K562 (cell line): ENCODE measurements around the gene KCND3. TPM values are rescaled to one million over a fixed set of nuclear protein-coding genes. Genes with fewer than 3 reads are reported as not detected.

Experiments used
- HMG20B ChIP-seq: fragments of 250-450 bp; sonication (Bioruptor Pico); IDR thresholded peaks from 2 replicates; pipeline ENCODE4 v1.5.0; 2021; ENCODE audit warnings: mild to moderate bottlenecking
- NFE2L1 ChIP-seq: fragments of 450-650 bp; IDR thresholded peaks from 2 replicates; pipeline ENCODE4 v1.6.1; 2016; ENCODE audit warnings: missing genetic modification characterization, low read depth, mild to moderate bottlenecking, missing compliant biosample characterization, moderate library complexity, borderline replicate concordance
- SAFB2 ChIP-seq: fragments of 200-400 bp; formaldehyde crosslinking; IDR thresholded peaks from 2 replicates; pipeline ENCODE4 v1.6.1; 2018; ENCODE audit warnings: borderline replicate concordance, low read length, low read depth, moderate library complexity; ENCODE audit not compliant: severe bottlenecking
- SMAD3 ChIP-seq: fragments of 450-650 bp; formaldehyde crosslinking; conservative IDR thresholded peaks from 2 replicates; pipeline ENCODE4 v1.4.0; 2020; ENCODE audit warnings: mild to moderate bottlenecking
- ZBTB17 ChIP-seq: fragments of 450-650 bp; formaldehyde crosslinking; IDR thresholded peaks from 2 replicates; pipeline ENCODE4 v1.4.0; 2020; ENCODE audit warnings: mild to moderate bottlenecking
- polyA plus RNA-seq, 8 experiments: library from polyadenylated mRNA; depleted of rRNA in 4 of 8; stranded (reverse) in 5 of 8; unstranded in 3 of 8; fragments of >200 nt; fragmentation: Nextera tagmentation in 2 of 8; fragmentation: Illumina TruSeq in 1 of 8; extraction: Ambion mirVana in 2 of 8; extraction: Trizol in 1 of 8; gene quantifications; 2 replicates each; pipeline versions ENCODE4 v1.2.1 to v1.2.3, GENCODE V29; 2011 to 2014; ENCODE audit warnings: inconsistent platforms in 1 of 8, missing spikeins in 1 of 8
- total RNA-seq, 7 experiments: library from RNA; depleted of rRNA in 6 of 7; stranded (reverse); fragments of >200 nt in 6 of 7; fragmentation: Illumina TruSeq in 2 of 7; extraction: Trizol in 2 of 7; gene quantifications; 2 replicates each; pipeline versions ENCODE4 v1.2.1 to v1.2.3, GENCODE V29; 2011 to 2021; ENCODE audit warnings: low replicate concordance in 1 of 7
- TF ChIP-seq, protein P1 (sequence below): fragments of 200-800 bp; sonication (Bioruptor generic); IDR thresholded peaks from 2 replicates; pipeline ENCODE4 v1.6.1; 2016; ENCODE audit warnings: missing genetic modification characterization, missing compliant biosample characterization
- TF ChIP-seq, protein P2 (sequence below): fragments of 200-800 bp; sonication (Bioruptor generic); IDR thresholded peaks from 2 replicates; pipeline ENCODE4 v1.6.1; 2017; ENCODE audit warnings: missing genetic modification characterization, missing compliant biosample characterization

Gene KCND3
- total and polyA plus RNA-seq, 9 of the 15 experiments (the other 6 are each of a cell fraction or from before 2014, with no cell fraction given), result not detected

DNA sequence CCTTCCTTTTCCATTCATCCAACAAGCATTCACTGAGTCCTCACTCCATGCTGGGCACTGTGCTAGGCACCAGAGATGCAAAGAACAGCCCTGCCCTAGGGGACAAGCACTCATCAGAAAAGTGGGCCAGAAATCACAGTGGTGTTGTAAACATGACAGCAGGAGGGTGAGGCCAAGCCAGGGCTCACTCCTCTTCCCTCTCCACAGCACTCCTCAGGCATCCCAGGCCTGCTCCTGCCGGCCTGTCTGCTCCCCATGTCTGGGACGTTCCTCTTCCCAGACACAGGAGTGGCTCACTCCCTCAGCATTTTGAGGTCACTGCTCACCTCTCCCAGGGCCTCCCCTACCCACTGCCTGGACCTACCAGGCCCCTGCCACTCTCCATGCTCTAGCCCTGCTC is 61.8 kb downstream of the KCND3 start (continued):
- TF ChIP-seq, protein P1, sequence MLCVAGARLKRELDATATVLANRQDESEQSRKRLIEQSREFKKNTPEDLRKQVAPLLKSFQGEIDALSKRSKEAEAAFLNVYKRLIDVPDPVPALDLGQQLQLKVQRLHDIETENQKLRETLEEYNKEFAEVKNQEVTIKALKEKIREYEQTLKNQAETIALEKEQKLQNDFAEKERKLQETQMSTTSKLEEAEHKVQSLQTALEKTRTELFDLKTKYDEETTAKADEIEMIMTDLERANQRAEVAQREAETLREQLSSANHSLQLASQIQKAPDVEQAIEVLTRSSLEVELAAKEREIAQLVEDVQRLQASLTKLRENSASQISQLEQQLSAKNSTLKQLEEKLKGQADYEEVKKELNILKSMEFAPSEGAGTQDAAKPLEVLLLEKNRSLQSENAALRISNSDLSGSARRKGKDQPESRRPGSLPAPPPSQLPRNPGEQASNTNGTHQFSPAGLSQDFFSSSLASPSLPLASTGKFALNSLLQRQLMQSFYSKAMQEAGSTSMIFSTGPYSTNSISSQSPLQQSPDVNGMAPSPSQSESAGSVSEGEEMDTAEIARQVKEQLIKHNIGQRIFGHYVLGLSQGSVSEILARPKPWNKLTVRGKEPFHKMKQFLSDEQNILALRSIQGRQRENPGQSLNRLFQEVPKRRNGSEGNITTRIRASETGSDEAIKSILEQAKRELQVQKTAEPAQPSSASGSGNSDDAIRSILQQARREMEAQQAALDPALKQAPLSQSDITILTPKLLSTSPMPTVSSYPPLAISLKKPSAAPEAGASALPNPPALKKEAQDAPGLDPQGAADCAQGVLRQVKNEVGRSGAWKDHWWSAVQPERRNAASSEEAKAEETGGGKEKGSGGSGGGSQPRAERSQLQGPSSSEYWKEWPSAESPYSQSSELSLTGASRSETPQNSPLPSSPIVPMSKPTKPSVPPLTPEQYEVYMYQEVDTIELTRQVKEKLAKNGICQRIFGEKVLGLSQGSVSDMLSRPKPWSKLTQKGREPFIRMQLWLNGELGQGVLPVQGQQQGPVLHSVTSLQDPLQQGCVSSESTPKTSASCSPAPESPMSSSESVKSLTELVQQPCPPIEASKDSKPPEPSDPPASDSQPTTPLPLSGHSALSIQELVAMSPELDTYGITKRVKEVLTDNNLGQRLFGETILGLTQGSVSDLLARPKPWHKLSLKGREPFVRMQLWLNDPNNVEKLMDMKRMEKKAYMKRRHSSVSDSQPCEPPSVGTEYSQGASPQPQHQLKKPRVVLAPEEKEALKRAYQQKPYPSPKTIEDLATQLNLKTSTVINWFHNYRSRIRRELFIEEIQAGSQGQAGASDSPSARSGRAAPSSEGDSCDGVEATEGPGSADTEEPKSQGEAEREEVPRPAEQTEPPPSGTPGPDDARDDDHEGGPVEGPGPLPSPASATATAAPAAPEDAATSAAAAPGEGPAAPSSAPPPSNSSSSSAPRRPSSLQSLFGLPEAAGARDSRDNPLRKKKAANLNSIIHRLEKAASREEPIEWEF (CRISPR knock-in tag), result no peak
- TF ChIP-seq NFE2L1 (tag) (no peak), ZBTB17 (no peak), SMAD3 (CRISPR knock-in tag) (no peak), HMG20B (CRISPR knock-in tag) (no peak), SAFB2 (no peak)
- TF ChIP-seq, protein P2, sequence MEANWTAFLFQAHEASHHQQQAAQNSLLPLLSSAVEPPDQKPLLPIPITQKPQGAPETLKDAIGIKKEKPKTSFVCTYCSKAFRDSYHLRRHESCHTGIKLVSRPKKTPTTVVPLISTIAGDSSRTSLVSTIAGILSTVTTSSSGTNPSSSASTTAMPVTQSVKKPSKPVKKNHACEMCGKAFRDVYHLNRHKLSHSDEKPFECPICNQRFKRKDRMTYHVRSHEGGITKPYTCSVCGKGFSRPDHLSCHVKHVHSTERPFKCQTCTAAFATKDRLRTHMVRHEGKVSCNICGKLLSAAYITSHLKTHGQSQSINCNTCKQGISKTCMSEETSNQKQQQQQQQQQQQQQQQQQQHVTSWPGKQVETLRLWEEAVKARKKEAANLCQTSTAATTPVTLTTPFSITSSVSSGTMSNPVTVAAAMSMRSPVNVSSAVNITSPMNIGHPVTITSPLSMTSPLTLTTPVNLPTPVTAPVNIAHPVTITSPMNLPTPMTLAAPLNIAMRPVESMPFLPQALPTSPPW (CRISPR knock-in tag), result no peak
